Measurements from ENCODE around the gene RND1.

GRCh38 chr12:48828841-48829575 is 36.7 kb downstream of the RND1 start:
- TF ChIP-seq CTCF (IDR thresholded peaks at IDR 0.05) (no peak), POLR2A (IDR thresholded peaks at IDR 0.05) (no peak), POLR2AphosphoS5 (IDR thresholded peaks at IDR 0.05) (no peak)
